Pancreas (tissue), 10 donors: ENCODE results near the gene PCSK1N. TPM values are rescaled to one million over a fixed set of nuclear protein-coding genes. Genes with fewer than 3 reads are reported as not detected.

Experiments
- ATAC-seq, 4 donors: fragments of 200-7000 bp; cut with Tn5 transposase; one replicate each; pipeline versions ENCODE4 v1.8.0 to v1.9.1; 2020; ENCODE audit warnings: mild to moderate bottlenecking in 4 of 4, moderate library complexity in 4 of 4
- DNase-seq, 6 donors: peaks; one replicate each; pipeline ENCODE4 v3.0.0-alpha.2; 2020
- FAIRE-seq: peaks from 2 replicates; lab custom pipeline; 2012; peaks lifted over from hg19 to GRCh38; lab: Jason Lieb, UNC
- H3K27ac ChIP-seq, 4 donors: fragments of 200-600 bp; sonication (generic); 1 replicate in 3 of 4; 2 replicates in 1 of 4; pipeline versions ENCODE4 v1.5.0 to v1.8.0; 2020
- H3K27me3 ChIP-seq, 4 donors: fragments of 200-600 bp; one replicate each; pipeline ENCODE4 v1.8.0; 2021
- H3K36me3 ChIP-seq, 3 donors: fragments of 200-600 bp; sonication (generic) in 1 of 3; one replicate each; pipeline versions ENCODE4 v1.5.0 to v1.8.0; 2020 to 2021
- H3K4me1 ChIP-seq, 3 donors: fragments of 200-600 bp; one replicate each; pipeline ENCODE4 v1.8.0; 2021
- H3K4me3 ChIP-seq, 4 donors: fragments of 200-600 bp; sonication (generic) in 2 of 4; one replicate each; pipeline versions ENCODE4 v1.5.0 to v1.8.0; 2020 to 2021
- H3K9me3 ChIP-seq, 4 donors: fragments of 200-600 bp; one replicate each; pipeline ENCODE4 v1.8.0; 2021
- CTCF ChIP-seq, 4 donors: fragments of 200-600 bp; sonication (generic) in 3 of 4; IDR thresholded peaks; one replicate each; pipeline versions ENCODE4 v1.5.0 to v1.8.0; 2021; ENCODE audit warnings: antibody characterized with exemption in 4 of 4
- WGBS, 2 donors: extraction: QIAGEN DNeasy Blood & Tissue Kit; methylation state at CpG; one replicate each; pipeline ENCODE4 v1.1.7; 2013; 5-methylcytosine and 5-hydroxymethylcytosine counted together
- intact Hi-C, 3 donors: fragments of 100-400 bp; cut with DNase I; formaldehyde crosslinking; loops; one replicate each; pipeline versions ENCODE4 v1.11.1 to v1.14.2; 2022
- polyA plus RNA-seq, 2 donors: library from polyadenylated mRNA; stranded (reverse); fragments of 200-250 nt; gene quantifications; one replicate each; pipeline ENCODE4 v1.2.3, GENCODE V29; 2013
- total RNA-seq, 6 donors: library from RNA; stranded (reverse); fragmentation: NEBNext Ultra II Directional in 4 of 6; extraction: Animal tissue kit (Norgen Biotek cat#: 25700) in 4 of 6; gene quantifications; one replicate each; pipeline versions ENCODE4 v1.2.1 to v1.2.4, GENCODE V29; 2021 to 2023
- donor health status: healthy with polysubstance abuse.
- donor health status: DM: no; HTN: no; CAD: no; lungs with moderate emphysema.
- donor health status: DM: no; HTN: no; CAD: no.
- donor health status: control.
- donor health status: control.
- donor health status: Bipolar disorder and iron deficiency.
- donor health status: DM: yes; HTN: yes; CAD: no.
- donor health status: DM: no; HTN: no; CAD: no.
- donor health status: DM: no; HTN: no; CAD: no.
- donor health status: DM: yes; HTN: yes; CAD: no.

The PCSK1N gene
- total and polyA plus RNA-seq, 8 donors, result 10.3 to 368 (median 34.7) TPM

- DNase-seq, result peak in 1 of 6 donors; percentile 33
- TF ChIP-seq CTCF (IDR thresholded peaks at IDR 0.05), result no peak
- no peak for ATAC-seq
- H3K36me3 ChIP-seq, result no peaks in the 10 kb centered on the region
- H3K27me3 ChIP-seq, result no peaks in the 10 kb centered on the region
- no peaks in the 10 kb centered on the region for H3K4me1 ChIP-seq
- no peak for FAIRE-seq
- no peak overlapping the region for H3K4me3 ChIP-seq
- no peaks in the 10 kb centered on the region for H3K9me3 ChIP-seq
- H3K27ac ChIP-seq, result no peak overlapping the region
- WGBS, 2 donors, result 81 to 95% methylated on average over 18 of the region's 18 CpGs
- intact Hi-C loops, result no loop called here
Measured at GRCh38 chrX:48816014-48816810, 19.2 kb downstream of the PCSK1N start.

DNA sequence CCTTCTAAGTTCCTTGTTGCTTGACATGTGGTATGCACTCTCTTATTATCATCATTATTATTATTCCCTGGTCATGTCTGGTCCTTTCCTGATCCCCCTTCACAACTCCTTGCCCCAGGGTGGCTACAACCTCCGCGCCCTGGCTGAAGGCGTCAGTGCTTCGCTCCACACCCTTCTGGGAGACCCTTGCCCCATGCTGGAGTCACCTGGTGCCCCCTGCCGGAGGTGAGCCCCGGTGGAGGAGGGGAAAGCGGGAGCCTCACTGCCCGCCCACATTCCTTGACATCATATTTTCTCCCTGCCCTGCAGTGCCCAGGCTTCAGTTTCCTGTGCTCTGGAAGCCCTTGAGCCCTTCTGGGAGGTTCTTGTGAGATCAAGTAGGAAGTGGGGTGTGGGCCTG, 20.1 kb downstream of the PCSK1N start:
- Histone ChIP-seq H3K27ac (no peak overlapping the region), H3K27me3 (no peaks in the 10 kb centered on the region), H3K36me3 (no peaks in the 10 kb centered on the region), H3K9me3 (no peaks in the 10 kb centered on the region), H3K4me3 (no peak overlapping the region), H3K4me1 (no peaks in the 10 kb centered on the region)
- DNase-seq (peak in 1 of 6 donors; percentile 36), FAIRE-seq (no peak), ATAC-seq (no peak)
- intact Hi-C loops, result no loop called here
- WGBS, 2 donors, result 87 to 88% methylated on average over 8 of the region's 8 CpGs
- TF ChIP-seq CTCF (IDR thresholded peaks at IDR 0.05), result no peak

DNA sequence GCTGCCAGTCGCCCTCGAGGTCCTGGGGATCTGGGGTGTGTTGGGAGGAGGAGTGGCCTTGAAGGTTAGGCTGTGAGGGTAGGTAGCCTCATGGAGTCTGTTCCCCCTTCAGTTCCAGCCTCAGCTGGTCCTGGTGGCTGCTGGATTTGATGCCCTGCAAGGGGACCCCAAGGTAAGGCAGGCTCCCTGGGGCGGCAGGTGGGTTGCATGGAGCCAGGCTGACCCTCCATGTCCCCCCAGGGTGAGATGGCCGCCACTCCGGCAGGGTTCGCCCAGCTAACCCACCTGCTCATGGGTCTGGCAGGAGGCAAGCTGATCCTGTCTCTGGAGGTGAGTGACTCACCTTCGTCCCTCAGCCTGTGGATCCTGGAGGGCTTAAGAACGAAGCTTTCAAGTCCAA, 20.7 kb downstream of the PCSK1N start:
- H3K4me1 ChIP-seq, result no peaks in the 10 kb centered on the region
- H3K9me3 ChIP-seq, result no peaks in the 10 kb centered on the region
- ATAC-seq (no peak), DNase-seq (peak in 1 of 6 donors; percentile 52), FAIRE-seq (no peak)
- TF ChIP-seq CTCF (IDR thresholded peaks at IDR 0.05), result no peak
- no peaks in the 10 kb centered on the region for H3K27me3 ChIP-seq
- H3K4me3 ChIP-seq, result no peak overlapping the region
- H3K36me3 ChIP-seq, result no peaks in the 10 kb centered on the region
- intact Hi-C loops, result no loop called here
- no peak overlapping the region for H3K27ac ChIP-seq
- 78 to 82% methylated on average over 8 of the region's 8 CpGs for WGBS, 2 donors

DNA sequence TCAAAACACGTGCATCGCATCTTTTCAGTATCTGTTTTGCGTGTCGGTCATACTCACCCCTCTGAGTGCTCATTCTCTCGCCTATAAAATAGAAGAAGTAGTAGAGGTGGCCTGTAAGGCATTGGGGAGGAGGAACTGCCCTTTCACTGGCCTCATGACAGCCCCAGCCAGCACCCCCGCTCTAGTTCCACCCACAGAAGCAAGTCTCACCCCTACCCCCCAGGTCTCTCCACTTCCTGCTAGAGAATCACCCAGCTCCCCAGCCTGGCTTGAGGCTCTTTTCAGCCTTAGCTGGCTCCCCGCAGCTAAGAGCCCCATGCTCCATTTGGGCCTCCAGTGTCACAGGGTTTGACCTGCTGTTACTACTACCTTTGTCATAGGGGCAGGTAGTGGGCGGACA, 21.8 kb downstream of the PCSK1N start:
- no peak for TF ChIP-seq CTCF (IDR thresholded peaks at IDR 0.05)
- no peaks in the 10 kb centered on the region for H3K36me3 ChIP-seq
- intact Hi-C loops, result no loop called here
- DNase-seq, result peak in 1 of 6 donors; percentile 10
- ATAC-seq, result peak in 1 of 4 donors; percentile 42
- H3K27me3 ChIP-seq, result no peaks in the 10 kb centered on the region
- WGBS, 2 donors, result 85 to 97% methylated on average over 8 of the region's 8 CpGs
- no peaks in the 10 kb centered on the region for H3K4me1 ChIP-seq
- H3K9me3 ChIP-seq, result no peaks in the 10 kb centered on the region
- FAIRE-seq, result no peak
- H3K4me3 ChIP-seq, result no peak overlapping the region
- no peak overlapping the region for H3K27ac ChIP-seq

DNA sequence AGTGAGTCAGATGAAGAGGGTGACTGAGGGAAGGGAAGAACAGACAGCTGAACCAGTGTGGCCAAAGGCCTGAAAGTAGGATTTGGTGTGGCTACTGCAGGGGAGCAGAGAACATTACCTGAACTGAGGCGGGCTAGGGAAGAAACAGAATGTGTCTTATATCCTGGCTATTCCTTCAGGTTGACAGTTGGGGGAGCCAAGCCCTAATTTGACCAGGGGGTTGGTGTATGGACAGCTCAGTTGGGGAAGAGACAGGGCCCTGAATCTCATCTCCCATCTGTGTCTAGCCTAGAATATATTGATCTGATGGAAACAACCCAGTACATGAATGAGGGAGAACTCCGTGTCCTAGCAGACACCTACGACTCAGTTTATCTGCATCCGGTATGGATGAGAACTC, 29.3 kb downstream of the PCSK1N start:
- ATAC-seq (no peak), FAIRE-seq (no peak), DNase-seq (no peak)
- H3K9me3 ChIP-seq, result no peaks in the 10 kb centered on the region
- TF ChIP-seq CTCF (IDR thresholded peaks at IDR 0.05), result no peak
- 83 to 87% methylated on average over 4 of the region's 4 CpGs for WGBS, 2 donors
- intact Hi-C loops, result no loop called here
- no peak overlapping the region for H3K27ac ChIP-seq
- H3K36me3 ChIP-seq, result no peaks in the 10 kb centered on the region
- H3K4me3 ChIP-seq, result no peak overlapping the region
- no peaks in the 10 kb centered on the region for H3K4me1 ChIP-seq
- H3K27me3 ChIP-seq, result no peaks in the 10 kb centered on the region
